ENCODE data around the gene RASSF3.
"Not testable (repeated sequence)": the region's sequence is repeated elsewhere in the genome, so short reads cannot be mapped to it uniquely, and the experiment has no call there.

RASSF3 gene

GRCh38 chr12:64634508-64635092 lies 24.3 kb downstream of the RASSF3 start:
- no peak for DNase-seq

GRCh38 chr12:64635356-64635998 lies 25.2 kb downstream of the RASSF3 start:
- peak; percentile 3 for DNase-seq

GRCh38 chr12:64636856-64637255 lies 26.6 kb downstream of the RASSF3 start:
- peak; percentile 72 for DNase-seq

GRCh38 chr12:64639466-64639865 lies 29.2 kb downstream of the RASSF3 start:
- DNase-seq: no peak

GRCh38 chr12:64646318-64646717 lies 36.0 kb downstream of the RASSF3 start:
- no peak for DNase-seq

- no peak for DNase-seq
These were observed 39.2 kb downstream of the RASSF3 start for GRCh38 chr12:64649487-64649886.

- DNase-seq: no peak
These were observed 40.5 kb downstream of the RASSF3 start for GRCh38 chr12:64650762-64651161.

- DNase-seq: no peak
These were observed 42.1 kb downstream of the RASSF3 start for GRCh38 chr12:64652346-64652745.

- DNase-seq: no peak
These were observed 42.8 kb downstream of the RASSF3 start for GRCh38 chr12:64653123-64653522.

- DNase-seq: not testable (repeated sequence)
These were observed 43.6 kb downstream of the RASSF3 start for GRCh38 chr12:64653907-64654306.

GRCh38 chr12:64655141-64655540 lies 44.8 kb downstream of the RASSF3 start:
- DNase-seq: no peak

- peak; percentile 21 for DNase-seq
These were observed 46.1 kb downstream of the RASSF3 start for GRCh38 chr12:64656429-64656828.

GRCh38 chr12:64658892-64659481 lies 48.7 kb downstream of the RASSF3 start:
- no peak for DNase-seq

- no peak for DNase-seq
These were observed 50.1 kb downstream of the RASSF3 start for GRCh38 chr12:64660237-64661018.

- no peak for DNase-seq
These were observed 52.7 kb downstream of the RASSF3 start for GRCh38 chr12:64663015-64663414.

- DNase-seq: peak; percentile 8
These were observed 55.2 kb downstream of the RASSF3 start for GRCh38 chr12:64665514-64665913.

- no peak for DNase-seq
These were observed 56.0 kb downstream of the RASSF3 start for GRCh38 chr12:64666054-64666914.

- no peak for DNase-seq
These were observed 57.5 kb downstream of the RASSF3 start for GRCh38 chr12:64667793-64668192.

- peak; percentile 64 for DNase-seq
These were observed 59.1 kb downstream of the RASSF3 start for GRCh38 chr12:64669270-64669842.

GRCh38 chr12:64670019-64670418 lies 59.7 kb downstream of the RASSF3 start:
- peak; percentile 43 for DNase-seq

GRCh38 chr12:64670919-64671639 lies 60.8 kb downstream of the RASSF3 start:
- no peak for DNase-seq

GRCh38 chr12:64671681-64672080 lies 61.4 kb downstream of the RASSF3 start:
- no peak for DNase-seq
